IMR-90 (cell line): ENCODE data around the gene CCL5. TPM values are rescaled to one million over a fixed set of nuclear protein-coding genes. Genes with fewer than 3 reads are reported as not detected.

Experiments used
- ATAC-seq: fragments of 200-7000 bp; cut with Tn5 transposase; 2 replicates; pipeline ENCODE4 v1.9.1; 2020; ENCODE audit warnings: low read depth, mild to moderate bottlenecking, moderate library complexity
- BruUV-seq: library from RNA; stranded (reverse); fragments of 400-500 nt; replicated peaks from 2 replicates; lab custom pipeline; 2021; lab: Mats Ljungman, UMichigan
- CTCF ChIA-PET: fragments of 300-600 bp; formaldehyde crosslinking; extraction: SDS; loops from one replicate; lab custom pipeline; 2021; ENCODE audit warnings: antibody characterized with exemption; lab: Yijun Ruan, JAX
- POLR2A ChIA-PET: fragments of 300-600 bp; sonication (Branson Sonifier 250); formaldehyde crosslinking; loops from one replicate; lab custom pipeline; 2022; ENCODE audit warnings: antibody characterized with exemption; ENCODE audit not compliant: unreplicated experiment; lab: Charles Lee
- DNase-seq: peaks from one replicate; pipeline ENCODE4 v3.0.0; 2013
- H2AFZ ChIP-seq: replicated peaks from 2 replicates; pipeline ENCODE3; 2013; ENCODE audit warnings: low read length, mild to moderate bottlenecking; ENCODE audit not compliant: poor library complexity
- H2AK5ac ChIP-seq: 2 replicates; pipeline ENCODE4 v1.6.1; 2013; ENCODE audit warnings: low read depth, low read length, inconsistent platforms
- H2AK9ac ChIP-seq: replicated peaks from 2 replicates; pipeline ENCODE3; 2013; ENCODE audit warnings: mild to moderate bottlenecking, low read depth, low read length, moderate library complexity; ENCODE audit not compliant: poor library complexity
- H2BK120ac ChIP-seq: 2 replicates; pipeline ENCODE4 v1.6.1; 2013; ENCODE audit warnings: low read depth, low read length, inconsistent platforms
- H2BK15ac ChIP-seq: 3 replicates; pipeline ENCODE4 v1.6.1; 2013; ENCODE audit warnings: low read depth, low read length, inconsistent platforms
- H2BK20ac ChIP-seq: 2 replicates; pipeline ENCODE4 v1.6.1; 2013; ENCODE audit warnings: low read depth, mild to moderate bottlenecking, inconsistent platforms, low read length, moderate library complexity
- H2BK5ac ChIP-seq: 2 replicates; pipeline ENCODE4 v1.6.1; 2013; ENCODE audit warnings: mild to moderate bottlenecking, low read depth, low read length, inconsistent platforms; ENCODE audit not compliant: poor library complexity, severe bottlenecking
- H3K14ac ChIP-seq: replicated peaks from 2 replicates; pipeline ENCODE4 v1.6.1; 2013; ENCODE audit warnings: low read depth, low read length, inconsistent platforms
- H3K18ac ChIP-seq: 2 replicates; pipeline ENCODE4 v1.6.1; 2013; ENCODE audit warnings: low read depth, low read length, control low read depth
- H3K23ac ChIP-seq: 2 replicates; pipeline ENCODE4 v1.6.1; 2013; ENCODE audit warnings: low read depth, low read length, inconsistent platforms
- H3K27ac ChIP-seq: 2 replicates; pipeline ENCODE4 v1.5.1; 2013; ENCODE audit warnings: mild to moderate bottlenecking, control low read depth, low read length; ENCODE audit not compliant: insufficient read depth
- H3K27me3 ChIP-seq: 2 replicates; pipeline ENCODE4 v1.6.1; 2013; ENCODE audit warnings: low read length; ENCODE audit not compliant: control insufficient read depth, insufficient read depth
- H3K36me3 ChIP-seq: 2 replicates; pipeline ENCODE4 v1.6.1; 2013; ENCODE audit warnings: low read length, mixed read lengths; ENCODE audit not compliant: control insufficient read depth, insufficient read depth
- H3K4ac ChIP-seq: 2 replicates; pipeline ENCODE4 v1.6.1; 2013; ENCODE audit warnings: low read depth, low read length, inconsistent platforms
- H3K4me1 ChIP-seq: 2 replicates; pipeline ENCODE4 v1.6.1; 2013; ENCODE audit warnings: low read length, mixed read lengths; ENCODE audit not compliant: control insufficient read depth, insufficient read depth
- H3K4me2 ChIP-seq: 2 replicates; pipeline ENCODE4 v1.6.1; 2013; ENCODE audit warnings: low read depth, mild to moderate bottlenecking, control low read depth, low read length, moderate library complexity
- H3K4me3 ChIP-seq: 2 replicates; pipeline ENCODE4 v1.5.1; 2013; ENCODE audit warnings: low read depth, mild to moderate bottlenecking, control low read depth, low read length, moderate library complexity; ENCODE audit not compliant: insufficient read depth
- H3K56ac ChIP-seq: 2 replicates; pipeline ENCODE4 v1.6.1; 2013; ENCODE audit warnings: low read length, inconsistent platforms; ENCODE audit not compliant: insufficient read depth; ENCODE audit errors: extremely low read depth
- H3K79me1 ChIP-seq, 2 experiments: 2 replicates each; pipeline ENCODE4 v1.6.1; 2013; ENCODE audit warnings: low read length in 2 of 2, inconsistent platforms in 1 of 2, low read depth in 1 of 2
- H3K9ac ChIP-seq: 2 replicates; pipeline ENCODE4 v1.6.1; 2013; ENCODE audit warnings: low read depth, low read length, control low read depth
- H3K9me1 ChIP-seq: 2 replicates; pipeline ENCODE4 v1.6.1; 2013; ENCODE audit warnings: low read length, inconsistent platforms; ENCODE audit not compliant: insufficient read depth
- H3K9me3 ChIP-seq: 2 replicates; pipeline ENCODE4 v1.6.1; 2013; ENCODE audit warnings: low read length; ENCODE audit not compliant: control insufficient read depth, insufficient read depth
- H4K20me1 ChIP-seq: 2 replicates; pipeline ENCODE4 v1.6.1; 2013; ENCODE audit warnings: low read length, inconsistent platforms; ENCODE audit not compliant: insufficient read depth
- H4K5ac ChIP-seq: 2 replicates; pipeline ENCODE4 v1.6.1; 2013; ENCODE audit warnings: mild to moderate bottlenecking, low read depth, low read length, control low read depth
- H4K8ac ChIP-seq, 2 experiments: 2 replicates each; pipeline ENCODE4 v1.6.1; 2013; ENCODE audit warnings: low read depth in 2 of 2, low read length in 2 of 2, control low read depth in 1 of 2, inconsistent platforms in 1 of 2
- H4K91ac ChIP-seq: 2 replicates; pipeline ENCODE4 v1.6.1; 2013; ENCODE audit warnings: low read depth, low read length, inconsistent platforms; ENCODE audit not compliant: insufficient read depth
- BHLHE40 ChIP-seq: fragments of 150-350 bp; IDR thresholded peaks from 2 replicates; pipeline ENCODE4 v1.6.1; 2016; ENCODE audit warnings: mild to moderate bottlenecking, low read depth, low read length
- CEBPB ChIP-seq: IDR thresholded peaks from 2 replicates; pipeline ENCODE4 v1.6.1; 2012; ENCODE audit warnings: low read depth, low read length, improper control_type of control experiment
- CHD1 ChIP-seq: IDR thresholded peaks from 2 replicates; pipeline ENCODE4 v1.6.1; 2012; ENCODE audit warnings: low read depth, low read length, improper control_type of control experiment
- FOS ChIP-seq: fragments of 150-350 bp; IDR thresholded peaks from 2 replicates; pipeline ENCODE4 v1.6.1; 2016; ENCODE audit warnings: low read depth, low read length
- MAFK ChIP-seq: IDR thresholded peaks from 2 replicates; pipeline ENCODE4 v1.6.1; 2012; ENCODE audit warnings: low read depth, low read length, improper control_type of control experiment
- MAZ ChIP-seq: IDR thresholded peaks from 2 replicates; pipeline ENCODE4 v1.6.1; 2012; ENCODE audit warnings: low read depth, mild to moderate bottlenecking, low read length, improper control_type of control experiment, moderate library complexity, borderline replicate concordance
- MXI1 ChIP-seq: IDR thresholded peaks from 2 replicates; pipeline ENCODE4 v1.6.1; 2012; ENCODE audit warnings: low read depth, mild to moderate bottlenecking, low read length, moderate library complexity, borderline replicate concordance
- NFE2L2 ChIP-seq: fragments of 150-350 bp; IDR thresholded peaks from 2 replicates; pipeline ENCODE4 v1.6.1; 2016; ENCODE audit warnings: low read depth, mild to moderate bottlenecking, low read length
- POLR2A ChIP-seq: IDR thresholded peaks from 2 replicates; pipeline ENCODE4 v1.6.1; 2012; ENCODE audit warnings: mild to moderate bottlenecking, low read depth, low read length
- RAD21 ChIP-seq: IDR thresholded peaks from 2 replicates; pipeline ENCODE4 v1.6.1; 2012; ENCODE audit warnings: low read length, improper control_type of control experiment
- RCOR1 ChIP-seq: IDR thresholded peaks from 2 replicates; pipeline ENCODE4 v1.6.1; 2012; ENCODE audit warnings: mild to moderate bottlenecking, low read length, improper control_type of control experiment; ENCODE audit not compliant: insufficient replicate concordance
- RFX5 ChIP-seq: IDR thresholded peaks from 2 replicates; pipeline ENCODE4 v1.8.0; 2012; ENCODE audit warnings: low read depth, mild to moderate bottlenecking, low read length, moderate library complexity
- SMC3 ChIP-seq: fragments of 150-350 bp; IDR thresholded peaks from 2 replicates; pipeline ENCODE4 v1.6.1; 2016; ENCODE audit warnings: low read depth, mild to moderate bottlenecking, antibody characterized with exemption, low read length, moderate library complexity
- WGBS, 2 experiments: methylation state at CpG; one replicate each; pipeline versions ENCODE4 v1.1.5 to v1.1.7; 2013; ENCODE audit warnings: missing lambda C conversion rate in 2 of 2; ENCODE audit not compliant: insufficient read length in 1 of 2; ENCODE audit errors: extremely low coverage in 2 of 2; 5-methylcytosine and 5-hydroxymethylcytosine counted together
- dilution Hi-C: fragments of 300-500 bp; cut with HindIII; formaldehyde crosslinking; loops from one replicate; pipeline ENCODE4 v1.14.3; 2018; ENCODE audit warnings: low sequenced_read_pairs; ENCODE audit not compliant: unreplicated experiment
- in situ Hi-C: fragments of 300-500 bp; cut with MboI; formaldehyde crosslinking; loops from 3 replicates; pipeline ENCODE4 v1.14.3; 2019; ENCODE audit warnings: low sequenced_read_pairs, inconsistent platforms, mixed read lengths
- intact Hi-C: fragments of 100-400 bp; cut with micrococcal nuclease; formaldehyde crosslinking; loops from 2 replicates; pipeline ENCODE4 v1.10.0; 2022
- polyA plus RNA-seq, 3 experiments: library from polyadenylated mRNA; depleted of rRNA; stranded (reverse); fragments of >200 nt; gene quantifications; 2 replicates each; pipeline ENCODE4 v1.2.3, GENCODE V29; 2012; ENCODE audit warnings: low replicate concordance in 1 of 3
- total RNA-seq: library from RNA; depleted of rRNA; stranded (reverse); fragments of >200 nt; gene quantifications from 2 replicates; pipeline ENCODE4 v1.2.3, GENCODE V29; 2012
- TF ChIP-seq, protein P1 (sequence below): conservative IDR thresholded peaks from 2 replicates; pipeline ENCODE4 v1.5.1; 2012; ENCODE audit warnings: mild to moderate bottlenecking, low read depth, low read length, improper control_type of control experiment
- TF ChIP-seq, protein P2 (sequence below): fragments of 150-350 bp; IDR thresholded peaks from 2 replicates; pipeline ENCODE4 v1.6.1; 2017; ENCODE audit warnings: mild to moderate bottlenecking, antibody characterized with exemption, low read length, low read depth
- TF ChIP-seq, protein P3 (sequence below): fragments of 150-350 bp; IDR thresholded peaks from 2 replicates; pipeline ENCODE4 v1.6.1; 2016; ENCODE audit warnings: low read depth, mild to moderate bottlenecking, low read length, moderate library complexity, borderline replicate concordance

Gene CCL5
- total and polyA plus RNA-seq, 2 of the 4 experiments (the other 2 are of a cell fraction): not detected

DNA sequence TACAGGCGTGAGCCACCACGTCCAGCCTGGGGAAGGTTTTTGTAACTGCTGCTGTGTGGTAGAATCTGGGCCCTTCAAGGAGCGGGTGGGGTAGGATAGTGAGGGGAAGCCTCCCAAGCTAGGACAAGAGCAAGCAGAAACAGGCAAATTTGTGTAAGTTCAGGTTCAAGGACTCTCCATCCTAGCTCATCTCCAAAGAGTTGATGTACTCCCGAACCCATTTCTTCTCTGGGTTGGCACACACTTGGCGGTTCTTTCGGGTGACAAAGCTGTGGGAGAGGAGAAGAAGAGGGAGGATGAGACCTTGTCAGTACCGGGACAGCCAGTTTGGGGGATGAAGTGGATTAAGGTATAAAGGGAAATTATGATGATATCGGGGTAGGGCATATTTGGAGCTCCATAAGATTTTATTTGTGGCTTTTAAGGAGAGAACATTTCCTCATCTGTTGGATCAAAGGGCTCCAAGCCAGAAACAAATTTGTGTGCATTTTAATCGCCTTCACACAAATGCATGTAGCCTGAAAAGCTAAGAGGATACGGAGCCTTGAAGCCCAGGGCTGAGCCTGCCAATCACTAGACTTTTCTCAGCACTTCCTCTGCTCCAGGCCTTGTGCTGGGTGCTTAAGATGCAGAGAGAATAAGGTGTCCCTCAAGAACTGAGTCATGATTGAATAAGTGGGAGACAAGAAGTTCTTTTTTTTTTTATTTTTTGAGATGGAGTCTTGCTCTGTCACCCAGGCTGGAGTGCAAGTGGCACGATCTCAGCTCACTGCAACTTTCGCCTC is 7.8 kb downstream of the CCL5 start:
- H3K23ac ChIP-seq: no peak overlapping the region
- H3K4me1 ChIP-seq: no peaks in the 10 kb centered on the region
- H3K27me3 ChIP-seq: peaks cover 3% of the 10 kb centered on the region; the same call in 1 of the 2 replicates
- H3K9me3 ChIP-seq: no peaks in the 10 kb centered on the region
- no peak overlapping the region for H2AK5ac ChIP-seq
- H4K5ac ChIP-seq: no peak overlapping the region
- DNase-seq: no peak
- no peak overlapping the region for H4K8ac ChIP-seq
- intact Hi-C loops: no loop called here
- no peak overlapping the region for H2BK5ac ChIP-seq
- no peak overlapping the region for H3K14ac ChIP-seq
- POLR2A ChIA-PET: no interaction called here
- H3K36me3 ChIP-seq: no peaks in the 10 kb centered on the region
- H3K18ac ChIP-seq: no peak overlapping the region
- dilution Hi-C loops: no loop called here
- TF ChIP-seq MAFK (no peak), NFE2L2 (no peak), CEBPB (no peak), MAZ (no peak), RCOR1 (no peak), RFX5 (no peak), MXI1 (no peak), RAD21 (no peak), CHD1 (no peak), BHLHE40 (no peak), SMC3 (no peak), FOS (no peak), POLR2A (no peak)
- TF ChIP-seq, protein P1, sequence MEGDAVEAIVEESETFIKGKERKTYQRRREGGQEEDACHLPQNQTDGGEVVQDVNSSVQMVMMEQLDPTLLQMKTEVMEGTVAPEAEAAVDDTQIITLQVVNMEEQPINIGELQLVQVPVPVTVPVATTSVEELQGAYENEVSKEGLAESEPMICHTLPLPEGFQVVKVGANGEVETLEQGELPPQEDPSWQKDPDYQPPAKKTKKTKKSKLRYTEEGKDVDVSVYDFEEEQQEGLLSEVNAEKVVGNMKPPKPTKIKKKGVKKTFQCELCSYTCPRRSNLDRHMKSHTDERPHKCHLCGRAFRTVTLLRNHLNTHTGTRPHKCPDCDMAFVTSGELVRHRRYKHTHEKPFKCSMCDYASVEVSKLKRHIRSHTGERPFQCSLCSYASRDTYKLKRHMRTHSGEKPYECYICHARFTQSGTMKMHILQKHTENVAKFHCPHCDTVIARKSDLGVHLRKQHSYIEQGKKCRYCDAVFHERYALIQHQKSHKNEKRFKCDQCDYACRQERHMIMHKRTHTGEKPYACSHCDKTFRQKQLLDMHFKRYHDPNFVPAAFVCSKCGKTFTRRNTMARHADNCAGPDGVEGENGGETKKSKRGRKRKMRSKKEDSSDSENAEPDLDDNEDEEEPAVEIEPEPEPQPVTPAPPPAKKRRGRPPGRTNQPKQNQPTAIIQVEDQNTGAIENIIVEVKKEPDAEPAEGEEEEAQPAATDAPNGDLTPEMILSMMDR: no peak
- TF ChIP-seq, protein P2, sequence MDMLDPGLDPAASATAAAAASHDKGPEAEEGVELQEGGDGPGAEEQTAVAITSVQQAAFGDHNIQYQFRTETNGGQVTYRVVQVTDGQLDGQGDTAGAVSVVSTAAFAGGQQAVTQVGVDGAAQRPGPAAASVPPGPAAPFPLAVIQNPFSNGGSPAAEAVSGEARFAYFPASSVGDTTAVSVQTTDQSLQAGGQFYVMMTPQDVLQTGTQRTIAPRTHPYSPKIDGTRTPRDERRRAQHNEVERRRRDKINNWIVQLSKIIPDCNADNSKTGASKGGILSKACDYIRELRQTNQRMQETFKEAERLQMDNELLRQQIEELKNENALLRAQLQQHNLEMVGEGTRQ: no peak
- TF ChIP-seq, protein P3, sequence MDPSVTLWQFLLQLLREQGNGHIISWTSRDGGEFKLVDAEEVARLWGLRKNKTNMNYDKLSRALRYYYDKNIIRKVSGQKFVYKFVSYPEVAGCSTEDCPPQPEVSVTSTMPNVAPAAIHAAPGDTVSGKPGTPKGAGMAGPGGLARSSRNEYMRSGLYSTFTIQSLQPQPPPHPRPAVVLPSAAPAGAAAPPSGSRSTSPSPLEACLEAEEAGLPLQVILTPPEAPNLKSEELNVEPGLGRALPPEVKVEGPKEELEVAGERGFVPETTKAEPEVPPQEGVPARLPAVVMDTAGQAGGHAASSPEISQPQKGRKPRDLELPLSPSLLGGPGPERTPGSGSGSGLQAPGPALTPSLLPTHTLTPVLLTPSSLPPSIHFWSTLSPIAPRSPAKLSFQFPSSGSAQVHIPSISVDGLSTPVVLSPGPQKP: no peak
- in situ Hi-C loops: no loop called here
- CTCF ChIA-PET: no interaction called here
- no peak overlapping the region for H3K4me2 ChIP-seq
- H4K20me1 ChIP-seq: no peaks in the 10 kb centered on the region
- no peak for ATAC-seq
- no peak overlapping the region for H3K56ac ChIP-seq
- no peak overlapping the region for H2AFZ ChIP-seq
- H3K9me1 ChIP-seq: no peaks in the 10 kb centered on the region
- H3K27ac ChIP-seq: no peak overlapping the region
- no peak overlapping the region for H3K4me3 ChIP-seq
- no peak overlapping the region for H2BK120ac ChIP-seq
- WGBS, 2 experiments: 94% methylated on average over 4 of the region's 12 CpGs; no CpG with 5 or more reads in 1 of the 2 experiments
- BruUV-seq: no TSS peak
- no peak overlapping the region for H3K9ac ChIP-seq
- no peak overlapping the region for H3K4ac ChIP-seq
- no peak overlapping the region for H2AK9ac ChIP-seq
- no peaks in the 10 kb centered on the region for H3K79me1 ChIP-seq
- H2BK15ac ChIP-seq: no peak overlapping the region
- H4K91ac ChIP-seq: no peak overlapping the region
- no peak overlapping the region for H2BK20ac ChIP-seq
